Endothelial cell of umbilical vein (primary cell): ENCODE measurements around the gene TMEM109. TPM values are rescaled to one million over a fixed set of nuclear protein-coding genes. Genes with fewer than 3 reads are reported as not detected.

ENCODE experiments used
- BruUV-seq: library from RNA; stranded (reverse); fragments of 400-500 nt; replicated peaks from 2 replicates; lab custom pipeline; 2021; lab: Mats Ljungman, UMichigan
- CTCF ChIA-PET: fragments of 300-600, 350-600 bp; sonication (Branson Sonifier 250); formaldehyde crosslinking; loops from one replicate; lab custom pipeline; 2021; ENCODE audit warnings: antibody characterized with exemption, inconsistent platforms; lab: Charles Lee
- POLR2A ChIA-PET: fragments of 300-600, 350-600 bp; sonication (Branson Sonifier 250); formaldehyde crosslinking; loops from one replicate; lab custom pipeline; 2021; ENCODE audit warnings: antibody characterized with exemption, inconsistent platforms; lab: Charles Lee
- DNase-seq: peaks from one replicate; pipeline ENCODE4 v3.0.0-alpha.2; 2011; ENCODE audit warnings: low read depth, low spot score
- FAIRE-seq: peaks from 2 replicates; lab custom pipeline; 2011; peaks lifted over from hg19 to GRCh38; lab: Jason Lieb, UNC
- H2AFZ ChIP-seq: 2 replicates; pipeline ENCODE4 v1.6.0; 2012; ENCODE audit warnings: low read depth, low read length, control low read depth, inconsistent platforms
- H3K27ac ChIP-seq: 2 replicates; pipeline ENCODE4 v1.5.1; 2011; ENCODE audit warnings: low read depth, mild to moderate bottlenecking, control low read depth, low read length, moderate library complexity; ENCODE audit not compliant: insufficient read depth
- H3K27me3 ChIP-seq, 2 experiments: 2 replicates each; pipeline versions ENCODE4 v1.6.0 to v1.6.1; 2011; ENCODE audit warnings: low read length in 2 of 2, mixed read lengths in 1 of 2; ENCODE audit not compliant: control insufficient read depth in 2 of 2, insufficient read depth in 2 of 2
- H3K36me3 ChIP-seq, 2 experiments: 2 replicates in 1 of 2; 3 replicates in 1 of 2; pipeline ENCODE4 v1.5.1; 2011; ENCODE audit warnings: low read length in 2 of 2, mild to moderate bottlenecking in 1 of 2, moderate library complexity in 1 of 2; ENCODE audit not compliant: control insufficient read depth in 2 of 2, insufficient read depth in 2 of 2; ENCODE audit errors: extremely low read depth in 1 of 2
- H3K4me1 ChIP-seq: 3 replicates; pipeline ENCODE4 v1.5.1; 2011; ENCODE audit warnings: mild to moderate bottlenecking, low read length; ENCODE audit not compliant: control insufficient read depth, insufficient read depth; ENCODE audit errors: extremely low read depth
- H3K4me2 ChIP-seq: 2 replicates; pipeline ENCODE4 v1.6.1; 2011; ENCODE audit warnings: low read length, control low read depth, mixed read lengths; ENCODE audit not compliant: insufficient read depth
- H3K4me3 ChIP-seq, 3 experiments: fragments of 200-600 bp in 1 of 3; sonication (generic), shearing (Covaris generic) in 1 of 3; replicated peaks in 1 of 3; 2 replicates each; pipeline ENCODE4 v1.5.1; 2011 to 2016; ENCODE audit warnings: control low read depth in 3 of 3, low read length in 3 of 3, mild to moderate bottlenecking in 2 of 3, inconsistent platforms in 1 of 3, low read depth in 1 of 3, moderate library complexity in 1 of 3; ENCODE audit not compliant: insufficient read depth in 1 of 3
- H3K79me2 ChIP-seq: 2 replicates; pipeline ENCODE4 v1.6.0; 2012; ENCODE audit warnings: low read length, inconsistent platforms; ENCODE audit not compliant: control insufficient read depth, insufficient read depth
- H3K9ac ChIP-seq: replicated peaks from 2 replicates; pipeline ENCODE3; 2011; ENCODE audit warnings: low read length, control low read depth; ENCODE audit not compliant: insufficient read depth; ENCODE audit errors: extremely low read depth
- H3K9me1 ChIP-seq: replicated peaks from 3 replicates; pipeline ENCODE4 v1.6.0; 2011; ENCODE audit warnings: mild to moderate bottlenecking, low read length; ENCODE audit not compliant: control insufficient read depth, insufficient read depth; ENCODE audit errors: extremely low read depth
- H3K9me3 ChIP-seq: replicated peaks from 2 replicates; pipeline ENCODE4 v1.5.1; 2012; ENCODE audit warnings: low read length, inconsistent platforms; ENCODE audit not compliant: control insufficient read depth, insufficient read depth
- H4K20me1 ChIP-seq: replicated peaks from 2 replicates; pipeline ENCODE3; 2011; ENCODE audit warnings: mild to moderate bottlenecking, low read length; ENCODE audit not compliant: control insufficient read depth, insufficient read depth; ENCODE audit errors: extremely low read depth
- CTCF ChIP-seq, 2 donors: IDR thresholded peaks; 1 replicate in 1 of 2; 2 replicates in 1 of 2; pipeline ENCODE4 v1.5.1; 2011; ENCODE audit warnings: low read length in 2 of 2, mild to moderate bottlenecking in 2 of 2, moderate library complexity in 2 of 2, control low read depth in 1 of 2, inconsistent platforms in 1 of 2, low read depth in 1 of 2; ENCODE audit not compliant: insufficient read depth in 1 of 2; ENCODE audit errors: extremely low read depth in 1 of 2
- EZH2 ChIP-seq: IDR thresholded peaks from 2 replicates; pipeline ENCODE4 v1.6.1; 2012; ENCODE audit warnings: borderline replicate concordance, low read depth, mild to moderate bottlenecking, moderate library complexity, low read length, inconsistent platforms; ENCODE audit not compliant: severe bottlenecking
- FOS ChIP-seq: IDR thresholded peaks from 2 replicates; pipeline ENCODE4 v1.6.1; 2011; ENCODE audit warnings: mild to moderate bottlenecking, low read length, moderate library complexity, borderline replicate concordance; ENCODE audit not compliant: insufficient read depth
- GATA2 ChIP-seq: IDR thresholded peaks from 2 replicates; pipeline ENCODE4 v1.7.0; 2011; ENCODE audit warnings: low read depth, mild to moderate bottlenecking, moderate library complexity, mixed read lengths, low read length; ENCODE audit not compliant: insufficient read length, insufficient read depth
- JUN ChIP-seq: IDR thresholded peaks from 2 replicates; pipeline ENCODE4 v1.6.1; 2011; ENCODE audit warnings: borderline replicate concordance, low read depth; ENCODE audit not compliant: insufficient read length, insufficient read depth
- MAX ChIP-seq: IDR thresholded peaks from 2 replicates; pipeline ENCODE4 v1.6.1; 2011; ENCODE audit not compliant: insufficient read depth, insufficient read length
- MYC ChIP-seq: IDR thresholded peaks from one replicate; pipeline ENCODE4 v1.6.1; 2011; ENCODE audit warnings: mild to moderate bottlenecking, low read depth, low read length
- POLR2A ChIP-seq: IDR thresholded peaks from 2 replicates; pipeline ENCODE4 v1.6.1; 2012; ENCODE audit warnings: low read depth, mild to moderate bottlenecking, control low read depth, low read length
- POLR2AphosphoS5 ChIP-seq: IDR thresholded peaks from 2 replicates; pipeline ENCODE4 v1.6.1; 2012; ENCODE audit warnings: low read depth, mild to moderate bottlenecking, control low read depth, low read length, moderate library complexity; ENCODE audit not compliant: insufficient read depth
- dilution Hi-C: fragments of 300-500 bp; cut with MboI; formaldehyde crosslinking; loops from one replicate; pipeline ENCODE4 v1.15.0; 2019; ENCODE audit warnings: low sequenced_read_pairs; ENCODE audit not compliant: extremely low pct_ligation_motif_present
- intact Hi-C: fragments of 100-400 bp; cut with micrococcal nuclease; formaldehyde crosslinking; loops from one replicate; pipeline ENCODE4 v1.10.0; 2022
- polyA plus RNA-seq, 4 experiments: library from polyadenylated mRNA; depleted of rRNA in 3 of 4; stranded (reverse) in 3 of 4; unstranded in 1 of 4; fragments of >200 nt; gene quantifications; 2 replicates each; pipeline versions ENCODE4 v1.2.1 to v1.2.3, GENCODE V29; 2011 to 2012; ENCODE audit warnings: missing spikeins in 1 of 4
- total RNA-seq: library from RNA; stranded (reverse); gene quantifications from 2 replicates; pipeline ENCODE4 v1.2.3, GENCODE V29; 2021

TMEM109 gene
- total and polyA plus RNA-seq, 2 donors (not counting 3 experiments of a cell fraction or from before 2014, with no cell fraction given), result 143 to 192 TPM

DNA sequence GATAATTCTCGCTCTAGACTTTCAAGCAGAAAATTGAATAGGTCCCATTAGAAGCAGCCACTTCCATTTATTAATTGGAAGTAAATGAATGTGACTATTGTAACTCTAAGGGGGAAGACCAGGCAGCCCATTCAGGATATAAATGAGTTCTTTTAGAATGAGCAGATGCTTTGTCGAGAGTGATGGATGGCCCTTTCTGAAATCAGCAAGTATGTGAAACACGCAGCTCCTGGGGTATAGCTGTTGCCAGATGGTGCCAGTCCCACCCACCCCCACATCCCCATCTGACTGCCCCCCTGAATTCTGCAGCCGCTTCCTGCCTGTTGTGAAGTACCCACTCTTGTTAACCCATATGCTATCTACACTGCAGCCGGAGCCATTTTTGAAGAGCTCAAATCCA lies 34.3 kb downstream of the TMEM109 start:
- no peaks in the 10 kb centered on the region for H4K20me1 ChIP-seq
- ChIA-PET POLR2A (no interaction called here), CTCF (interaction anchor here (1.2 kb wide), 1 partner anchor 49 kb away, joined by 3 read pairs; no protein-coding TSS in a partner anchor)
- H2AFZ ChIP-seq, result no peak overlapping the region
- H3K79me2 ChIP-seq, result no peaks in the 10 kb centered on the region
- no peak overlapping the region for H3K4me3 ChIP-seq
- intact Hi-C loops, result no loop called here
- FAIRE-seq (no peak), DNase-seq (no peak)
- H3K9me1 ChIP-seq, result no peaks in the 10 kb centered on the region
- peaks cover 10% of the 10 kb centered on the region for H3K4me1 ChIP-seq
- BruUV-seq, result no TSS peak
- TF ChIP-seq MYC, result no peak
- TF ChIP-seq POLR2A, result no peak
- no peak for TF ChIP-seq CTCF (IDR thresholded peaks at IDR 0.05; ENCODE audit: extremely low read depth in 1 of 2, insufficient read depth in 1 of 2, low read depth in 1 of 2, low read length in 2 of 2)
- TF ChIP-seq EZH2, result no peak
- TF ChIP-seq MAX, result no peak
- no peak for TF ChIP-seq GATA2
- no peak for TF ChIP-seq JUN
- no peak for TF ChIP-seq FOS
- no peak for TF ChIP-seq POLR2AphosphoS5
- H3K36me3 ChIP-seq, result no peaks in the 10 kb centered on the region
- H3K9ac ChIP-seq, result no peak overlapping the region
- H3K9me3 ChIP-seq, result no peaks in the 10 kb centered on the region
- no peak overlapping the region for H3K4me2 ChIP-seq
- dilution Hi-C loops, result no loop called here
- H3K27me3 ChIP-seq, result peaks cover 2 to 10% of the 10 kb centered on the region in 2 experiments
- H3K27ac ChIP-seq, result no peak overlapping the region
